Bronchial epithelial cell (primary cell): ENCODE measurements around the gene AGTR1. TPM values are rescaled to one million over a fixed set of nuclear protein-coding genes. Genes with fewer than 3 reads are reported as not detected.

Source experiments
- DNase-seq: peaks from one replicate; pipeline ENCODE4 v3.0.0-alpha.2; 2010; ENCODE audit warnings: low read depth
- FAIRE-seq: peaks from 2 replicates; lab custom pipeline; 2011; peaks lifted over from hg19 to GRCh38; lab: Jason Lieb, UNC
- H3K27me3 ChIP-seq: 2 replicates; pipeline ENCODE4 v1.5.1; 2011; ENCODE audit warnings: low read length; ENCODE audit not compliant: control insufficient read depth, insufficient read depth
- H3K36me3 ChIP-seq: 2 replicates; pipeline ENCODE4 v1.5.1; 2011; ENCODE audit warnings: low read length; ENCODE audit not compliant: control insufficient read depth, insufficient read depth
- H3K4me3 ChIP-seq: 2 replicates; pipeline ENCODE4 v1.5.1; 2011; ENCODE audit warnings: mild to moderate bottlenecking, low read depth, low read length, control low read depth
- total RNA-seq: library from RNA; depleted of rRNA; stranded (reverse); fragments of >200 nt; gene quantifications from 2 replicates; pipeline ENCODE4 v1.2.1, GENCODE V29; 2014
- TF ChIP-seq, protein P1 (sequence below): IDR thresholded peaks from 2 replicates; pipeline ENCODE4 v1.5.1; 2011; ENCODE audit warnings: mild to moderate bottlenecking, moderate library complexity, low read length, control low read depth, inconsistent platforms; ENCODE audit not compliant: insufficient read depth, severe bottlenecking

Gene AGTR1
- total RNA-seq, 1 donor from 2014 or later: not detected

DNA sequence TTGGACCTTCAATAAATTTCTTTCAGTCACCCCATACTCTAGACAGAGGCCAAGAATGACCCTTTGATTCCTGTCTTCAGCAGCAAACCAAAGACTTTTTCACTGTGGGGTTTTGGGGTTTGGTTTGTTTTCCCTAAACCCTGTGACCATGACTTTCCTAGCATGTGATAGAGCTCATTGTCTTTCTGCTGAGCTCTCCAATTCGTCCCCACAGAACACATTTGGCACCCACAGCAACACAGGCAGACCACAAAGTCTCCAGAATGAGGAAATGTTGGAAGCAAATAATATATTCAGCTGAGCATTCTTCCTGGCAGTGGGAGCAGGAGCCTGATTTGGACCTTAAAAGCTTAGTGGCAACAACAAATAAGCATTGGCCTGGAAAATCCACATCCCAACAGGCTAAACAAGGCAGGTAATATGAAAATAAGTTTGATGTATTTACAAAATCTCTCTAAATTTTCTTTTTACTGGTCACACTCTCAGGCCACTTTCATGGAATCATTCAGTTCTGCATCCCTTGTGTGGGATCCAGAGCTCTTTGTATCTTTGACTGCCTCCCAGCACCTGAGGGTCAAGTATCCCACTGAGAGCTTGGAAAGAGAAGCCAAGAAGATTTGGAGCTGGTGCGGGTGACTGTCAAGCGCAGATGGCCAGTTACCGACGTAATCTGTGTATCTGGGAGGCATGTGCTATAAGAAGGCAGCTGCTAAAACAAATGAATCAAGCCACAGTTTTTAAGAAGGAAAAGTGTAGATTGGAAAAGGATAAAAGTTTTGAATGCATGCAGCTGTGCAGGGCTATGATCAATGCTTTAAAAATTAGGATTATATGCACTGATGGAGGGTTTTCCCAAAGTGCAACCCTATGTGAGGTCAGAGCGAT is 93.4 kb downstream of the AGTR1 start:
- no peak for DNase-seq
- no peak for FAIRE-seq
- Histone ChIP-seq H3K4me3 (no peak overlapping the region), H3K27me3 (no peaks in the 10 kb centered on the region), H3K36me3 (no peaks in the 10 kb centered on the region)
- TF ChIP-seq, protein P1, sequence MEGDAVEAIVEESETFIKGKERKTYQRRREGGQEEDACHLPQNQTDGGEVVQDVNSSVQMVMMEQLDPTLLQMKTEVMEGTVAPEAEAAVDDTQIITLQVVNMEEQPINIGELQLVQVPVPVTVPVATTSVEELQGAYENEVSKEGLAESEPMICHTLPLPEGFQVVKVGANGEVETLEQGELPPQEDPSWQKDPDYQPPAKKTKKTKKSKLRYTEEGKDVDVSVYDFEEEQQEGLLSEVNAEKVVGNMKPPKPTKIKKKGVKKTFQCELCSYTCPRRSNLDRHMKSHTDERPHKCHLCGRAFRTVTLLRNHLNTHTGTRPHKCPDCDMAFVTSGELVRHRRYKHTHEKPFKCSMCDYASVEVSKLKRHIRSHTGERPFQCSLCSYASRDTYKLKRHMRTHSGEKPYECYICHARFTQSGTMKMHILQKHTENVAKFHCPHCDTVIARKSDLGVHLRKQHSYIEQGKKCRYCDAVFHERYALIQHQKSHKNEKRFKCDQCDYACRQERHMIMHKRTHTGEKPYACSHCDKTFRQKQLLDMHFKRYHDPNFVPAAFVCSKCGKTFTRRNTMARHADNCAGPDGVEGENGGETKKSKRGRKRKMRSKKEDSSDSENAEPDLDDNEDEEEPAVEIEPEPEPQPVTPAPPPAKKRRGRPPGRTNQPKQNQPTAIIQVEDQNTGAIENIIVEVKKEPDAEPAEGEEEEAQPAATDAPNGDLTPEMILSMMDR: no peak

DNA sequence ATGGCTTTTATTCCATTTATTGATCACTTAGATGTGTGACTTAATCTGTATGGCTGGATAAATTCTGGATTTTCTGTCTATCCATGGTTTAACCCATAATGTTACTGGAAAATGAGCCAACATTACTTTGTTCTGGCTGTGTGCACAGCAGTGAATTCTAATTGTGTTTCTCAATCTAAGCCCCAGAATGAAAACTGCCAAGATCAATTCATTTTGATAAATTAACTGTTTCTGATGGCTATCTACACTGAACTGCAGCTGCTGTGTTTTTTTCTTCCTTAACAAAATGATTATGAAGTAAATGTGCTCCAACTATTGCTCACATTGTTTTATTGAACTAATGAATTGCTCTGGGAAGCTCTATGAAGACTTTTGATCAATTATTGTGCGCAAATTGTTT is 94.2 kb downstream of the AGTR1 start:
- TF ChIP-seq, protein P1: no peak
- FAIRE-seq (no peak), DNase-seq (no peak)
- Histone ChIP-seq H3K27me3 (no peaks in the 10 kb centered on the region), H3K36me3 (no peaks in the 10 kb centered on the region), H3K4me3 (no peak overlapping the region)

DNA sequence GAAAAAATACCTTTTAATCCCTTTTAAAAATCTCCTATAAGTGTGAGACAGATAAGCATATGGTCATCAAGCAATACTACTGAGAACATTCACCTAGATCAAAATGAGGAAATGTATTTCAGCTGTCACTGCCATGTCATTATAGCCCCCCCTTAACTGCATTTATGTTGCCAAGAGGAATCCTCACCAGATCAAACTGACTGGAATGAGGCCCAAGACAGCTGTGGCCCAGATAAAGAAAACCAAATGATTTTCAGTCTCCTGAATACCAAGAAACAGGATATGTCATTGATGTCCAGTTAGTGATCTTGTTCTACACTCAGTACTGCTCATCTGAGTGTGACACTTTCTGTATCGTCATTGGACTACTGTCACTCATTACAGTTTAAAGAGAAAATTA is 94.8 kb downstream of the AGTR1 start:
- no peaks in the 10 kb centered on the region for H3K36me3 ChIP-seq
- H3K27me3 ChIP-seq: no peaks in the 10 kb centered on the region
- no peak for FAIRE-seq
- H3K4me3 ChIP-seq: no peak overlapping the region
- TF ChIP-seq, protein P1: no peak
- no peak for DNase-seq

Other genes starting within 250 kb of the AGTR1 start
- gene CPB1, start 129.9 kb downstream of the AGTR1 start, total RNA-seq: not detected in 2 replicates
- gene CPA3, start 167.4 kb downstream of the AGTR1 start, total RNA-seq: not detected in 2 replicates